ENCODE data around the gene TRPT1.
A peak's percentile ranks its signal among the peaks of the same experiment; 100 is the strongest.

TRPT1 gene, protein sequence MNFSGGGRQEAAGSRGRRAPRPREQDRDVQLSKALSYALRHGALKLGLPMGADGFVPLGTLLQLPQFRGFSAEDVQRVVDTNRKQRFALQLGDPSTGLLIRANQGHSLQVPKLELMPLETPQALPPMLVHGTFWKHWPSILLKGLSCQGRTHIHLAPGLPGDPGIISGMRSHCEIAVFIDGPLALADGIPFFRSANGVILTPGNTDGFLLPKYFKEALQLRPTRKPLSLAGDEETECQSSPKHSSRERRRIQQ

DNA sequence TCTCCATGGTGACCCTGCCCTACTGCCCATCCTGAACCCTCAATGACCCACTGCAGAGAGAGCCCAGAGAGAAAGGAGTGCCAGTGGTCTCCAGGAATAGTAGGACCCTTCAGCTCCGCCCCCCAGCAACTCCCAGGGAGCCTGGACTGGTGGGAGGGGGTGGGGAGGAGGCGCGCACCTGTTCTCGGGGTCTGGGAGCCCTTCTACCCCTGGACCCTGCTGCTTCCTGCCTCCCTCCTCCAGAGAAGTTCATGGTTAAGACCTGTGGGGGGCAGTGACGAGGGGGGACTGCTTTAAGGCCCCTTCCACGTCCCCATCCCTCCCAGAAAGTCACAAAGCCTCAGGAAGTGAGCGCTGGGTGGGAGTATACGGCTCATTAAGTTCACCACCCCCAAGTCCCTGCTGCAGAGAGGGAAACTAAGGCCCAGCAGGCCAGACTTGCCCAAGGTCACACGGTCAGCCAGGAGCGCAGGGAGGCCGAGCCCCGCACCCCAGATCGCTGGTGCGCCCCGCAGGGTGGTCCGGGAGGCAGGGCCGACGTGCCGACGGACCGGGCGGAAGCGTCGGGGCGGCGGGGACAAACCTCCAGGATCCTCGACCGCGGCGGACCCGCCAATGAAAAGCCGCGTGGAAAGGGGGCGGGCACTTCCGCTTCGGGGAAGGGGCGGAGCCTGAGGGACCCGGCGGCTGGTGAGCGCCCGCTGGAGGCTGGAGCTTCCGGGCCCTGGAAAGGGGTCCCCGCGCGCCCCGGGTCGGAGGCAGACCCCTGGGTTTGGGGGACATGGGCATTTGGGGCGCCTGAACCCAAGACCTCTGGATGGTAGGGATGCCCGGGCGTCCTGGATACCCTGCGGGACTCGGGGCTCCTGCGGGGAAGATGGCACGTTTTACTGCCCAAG, at the start of gene TRPT1, which contains the start of gene NUDT22:
TSS of gene TRPT1 (minus strand) at position 579 of the 899 bp plus-strand sequence. CDS start at position 253, 326 bp downstream.
TSS of gene NUDT22 (plus strand) at position 667 of the 899 bp plus-strand sequence. CDS start 379 bp downstream, outside the sequence.
- DNase-seq (ENCODE audit: low read depth in 2 of 2): peak; percentile 86 to 89

DNA sequence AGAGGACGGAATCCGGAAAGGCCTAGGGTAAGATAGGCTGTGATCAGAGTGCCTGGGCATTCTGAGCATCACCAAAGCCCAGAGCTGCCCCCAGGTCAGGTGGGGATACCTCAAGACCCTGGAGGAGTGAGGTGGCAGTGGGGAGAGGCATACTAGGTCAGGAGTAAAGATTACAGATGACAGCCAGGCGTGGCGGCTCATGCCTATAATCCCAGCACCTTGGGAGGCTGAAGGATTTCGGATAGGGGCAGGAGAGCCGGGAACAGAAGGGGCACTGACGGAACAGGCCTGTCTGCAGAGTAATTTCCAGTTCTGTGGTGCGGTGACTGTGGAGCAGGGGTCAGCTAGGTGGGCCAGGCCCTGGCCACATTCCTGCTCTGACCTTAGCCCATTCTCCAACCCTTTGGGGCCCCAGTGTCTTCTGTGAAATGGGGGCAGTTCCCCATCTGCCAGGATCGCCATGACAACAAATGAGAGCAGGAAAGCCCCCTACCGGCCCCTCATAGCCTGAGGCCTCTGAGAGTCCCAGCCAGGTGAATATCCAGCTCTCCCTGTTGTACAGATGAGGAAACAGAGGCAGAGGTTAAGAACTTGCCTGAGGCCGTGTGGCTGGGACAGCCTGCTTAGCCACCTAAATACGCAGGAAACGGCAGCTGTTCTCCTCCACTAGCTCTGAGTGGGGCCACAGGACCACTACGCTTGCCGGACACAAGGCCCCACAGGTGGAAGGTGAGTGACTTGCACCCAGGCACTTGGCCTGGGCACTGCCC, 49.2 kb upstream of the TRPT1 start:
- DNase-seq (ENCODE audit: low read depth in 2 of 2): no peak

DNA sequence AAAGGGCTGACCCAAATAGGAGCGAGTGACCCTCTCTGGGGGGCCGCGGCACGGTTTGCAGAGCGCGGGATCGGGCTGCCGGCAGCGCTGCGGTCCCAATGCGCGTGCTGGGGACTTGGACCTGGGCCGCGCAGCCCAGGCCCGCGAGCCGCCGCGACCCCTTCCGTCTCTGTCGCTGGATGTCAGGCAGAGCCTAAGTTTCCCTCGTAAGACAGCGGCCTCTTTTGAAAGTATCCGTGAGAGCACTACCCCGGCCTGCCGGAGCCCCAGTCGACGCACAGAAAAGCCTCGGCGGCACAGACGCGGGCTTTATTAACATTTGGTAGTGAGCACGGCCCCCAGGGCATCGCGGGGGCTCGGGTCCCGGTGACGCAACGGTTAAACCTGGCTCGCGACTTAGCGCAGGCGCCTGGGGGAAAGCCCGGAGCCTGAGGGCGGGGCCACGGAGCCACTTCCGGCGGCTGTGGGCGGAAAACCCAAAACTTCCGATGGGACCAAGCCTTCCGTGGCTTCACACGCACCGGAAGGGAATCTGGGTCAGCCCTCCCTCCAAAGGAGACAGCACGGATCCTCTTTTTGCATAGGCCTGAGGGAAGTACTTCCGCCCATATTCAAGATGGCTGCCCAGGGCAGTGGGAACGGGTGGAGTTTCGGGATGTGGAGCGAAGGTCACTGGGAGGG, 43.7 kb upstream of the TRPT1 start:
- peak; percentile 94 to 95 for DNase-seq (ENCODE audit: low read depth in 2 of 2)

DNA sequence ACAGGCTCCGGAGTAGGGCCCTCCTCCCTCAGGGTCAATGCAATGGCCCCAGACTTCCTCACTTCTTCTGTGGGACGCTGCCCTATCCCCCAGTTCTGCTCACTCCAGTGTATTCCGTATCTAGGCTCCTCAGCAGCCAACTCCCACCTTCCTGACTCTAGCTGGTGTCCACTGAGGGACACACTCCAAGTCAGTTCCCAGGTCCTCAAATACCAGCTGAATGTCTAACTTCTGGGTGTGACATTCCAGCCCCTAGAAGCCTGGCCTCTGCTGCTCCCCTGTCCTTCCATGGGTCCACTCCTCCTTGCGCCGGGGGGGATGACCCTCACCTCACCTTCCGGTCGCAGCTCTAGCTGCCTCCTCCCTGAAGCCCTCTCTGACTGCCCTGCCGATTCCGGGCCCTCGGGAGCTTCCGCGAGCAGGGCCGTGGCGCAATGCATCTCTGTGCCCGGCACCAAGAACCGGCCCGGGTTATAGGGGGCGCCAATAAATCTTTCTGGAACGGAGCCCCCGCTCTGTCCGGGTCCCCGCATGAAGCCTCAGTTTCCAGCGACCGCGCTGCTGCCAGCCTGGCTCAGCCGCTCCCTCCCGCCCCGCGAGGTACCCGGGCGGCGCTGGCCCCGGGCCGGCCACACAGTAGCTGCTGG, 43.0 kb upstream of the TRPT1 start:
- no peak for DNase-seq (ENCODE audit: low read depth in 2 of 2)

DNA sequence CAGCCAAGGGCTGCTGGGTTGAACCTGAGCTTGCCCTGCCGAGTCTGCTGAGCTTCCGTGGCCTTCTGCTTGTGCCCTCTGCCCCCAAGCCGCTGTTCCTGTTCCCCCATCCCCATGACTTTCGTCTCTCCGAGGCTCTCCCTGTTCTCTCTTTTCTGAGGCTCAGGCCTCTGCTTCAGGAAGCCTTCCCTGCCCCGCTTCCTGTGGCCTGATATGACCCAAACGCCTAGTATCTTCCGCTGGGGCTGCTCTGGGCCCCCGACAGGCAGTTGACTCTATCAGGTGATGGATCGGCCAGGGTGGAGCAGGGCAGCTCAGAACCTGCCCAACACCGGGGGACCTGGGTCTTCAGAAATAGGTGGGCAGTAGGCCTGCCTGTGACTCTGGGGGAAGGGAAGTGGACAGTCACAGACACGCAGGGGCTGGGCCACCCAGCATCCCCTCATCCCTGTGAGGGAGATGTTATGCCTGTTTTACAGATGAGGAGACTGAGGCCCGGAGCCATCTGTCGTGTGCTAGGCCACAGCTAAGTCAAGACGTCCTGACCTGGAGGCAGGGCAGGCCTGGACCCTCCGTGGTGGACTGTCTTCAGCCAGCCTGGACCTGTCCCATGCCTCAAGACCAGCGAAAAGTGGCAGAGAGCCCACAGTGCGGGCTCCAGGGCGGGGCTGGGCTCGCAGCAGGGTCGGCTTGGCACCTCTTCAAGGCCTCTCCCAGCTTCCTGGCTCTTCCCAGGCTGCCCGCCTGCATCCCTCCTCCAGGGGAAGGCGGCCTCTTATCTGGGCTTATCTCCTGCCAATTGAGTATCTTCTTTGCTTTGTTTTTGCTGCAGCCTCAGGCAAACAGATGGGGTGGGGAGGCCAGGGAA, 42.3 kb upstream of the TRPT1 start:
- DNase-seq (ENCODE audit: low read depth in 2 of 2): no peak

DNA sequence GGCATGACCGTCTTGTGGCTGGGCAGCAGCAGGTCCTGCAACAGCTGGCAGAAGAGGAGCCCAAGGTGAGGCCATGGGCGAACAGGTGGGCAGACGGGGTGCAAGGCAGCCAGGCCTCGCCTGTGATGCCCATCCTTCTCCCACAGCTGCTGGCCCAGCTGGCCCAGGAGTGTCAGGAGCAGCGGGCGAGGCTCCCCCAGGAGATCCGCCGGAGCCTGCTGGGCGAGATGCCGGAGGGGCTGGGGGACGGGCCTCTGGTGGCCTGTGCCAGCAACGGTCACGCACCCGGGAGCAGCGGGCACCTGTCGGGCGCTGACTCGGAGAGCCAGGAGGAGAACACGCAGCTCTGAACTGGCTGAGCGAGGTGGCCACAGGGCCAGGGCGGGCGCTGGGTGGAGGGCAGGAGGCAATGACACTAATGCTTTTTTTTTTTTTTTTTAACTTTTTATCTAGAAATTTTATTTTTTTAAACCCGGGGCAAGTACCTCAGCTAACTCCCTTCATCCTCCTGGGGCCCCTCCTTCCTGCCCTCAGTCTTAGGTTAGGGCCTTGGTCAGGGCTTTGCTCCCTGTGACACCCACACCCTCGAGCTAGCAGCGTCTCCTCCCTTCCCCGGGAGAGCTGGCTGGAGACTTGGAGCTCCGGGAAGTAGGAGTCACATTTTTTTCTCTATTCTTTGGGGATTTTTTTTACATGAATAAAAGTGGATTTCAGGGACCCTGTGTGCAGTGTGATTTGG, 41.4 kb upstream of the TRPT1 start:
- no peak for DNase-seq (ENCODE audit: low read depth in 2 of 2)

DNA sequence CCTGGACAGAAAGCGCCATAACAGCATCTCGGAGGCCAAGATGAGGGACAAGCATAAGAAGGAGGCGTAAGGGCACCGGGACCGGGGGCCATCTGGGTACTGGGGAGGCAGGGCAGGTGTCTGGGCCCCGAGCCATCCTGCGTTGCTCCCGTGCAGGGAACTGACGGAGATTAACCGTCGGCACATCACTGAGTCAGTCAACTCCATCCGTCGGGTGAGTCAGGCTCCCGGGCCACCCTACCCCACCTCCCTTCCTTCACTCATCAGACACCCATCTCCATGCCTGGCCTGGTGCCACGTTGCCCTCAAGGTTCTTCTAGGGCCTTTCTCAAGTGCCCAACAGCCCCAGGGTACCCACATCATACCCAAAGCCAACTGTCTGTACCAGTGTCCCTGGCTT, 40.4 kb upstream of the TRPT1 start:
- no peak for DNase-seq (ENCODE audit: low read depth in 2 of 2)

DNA sequence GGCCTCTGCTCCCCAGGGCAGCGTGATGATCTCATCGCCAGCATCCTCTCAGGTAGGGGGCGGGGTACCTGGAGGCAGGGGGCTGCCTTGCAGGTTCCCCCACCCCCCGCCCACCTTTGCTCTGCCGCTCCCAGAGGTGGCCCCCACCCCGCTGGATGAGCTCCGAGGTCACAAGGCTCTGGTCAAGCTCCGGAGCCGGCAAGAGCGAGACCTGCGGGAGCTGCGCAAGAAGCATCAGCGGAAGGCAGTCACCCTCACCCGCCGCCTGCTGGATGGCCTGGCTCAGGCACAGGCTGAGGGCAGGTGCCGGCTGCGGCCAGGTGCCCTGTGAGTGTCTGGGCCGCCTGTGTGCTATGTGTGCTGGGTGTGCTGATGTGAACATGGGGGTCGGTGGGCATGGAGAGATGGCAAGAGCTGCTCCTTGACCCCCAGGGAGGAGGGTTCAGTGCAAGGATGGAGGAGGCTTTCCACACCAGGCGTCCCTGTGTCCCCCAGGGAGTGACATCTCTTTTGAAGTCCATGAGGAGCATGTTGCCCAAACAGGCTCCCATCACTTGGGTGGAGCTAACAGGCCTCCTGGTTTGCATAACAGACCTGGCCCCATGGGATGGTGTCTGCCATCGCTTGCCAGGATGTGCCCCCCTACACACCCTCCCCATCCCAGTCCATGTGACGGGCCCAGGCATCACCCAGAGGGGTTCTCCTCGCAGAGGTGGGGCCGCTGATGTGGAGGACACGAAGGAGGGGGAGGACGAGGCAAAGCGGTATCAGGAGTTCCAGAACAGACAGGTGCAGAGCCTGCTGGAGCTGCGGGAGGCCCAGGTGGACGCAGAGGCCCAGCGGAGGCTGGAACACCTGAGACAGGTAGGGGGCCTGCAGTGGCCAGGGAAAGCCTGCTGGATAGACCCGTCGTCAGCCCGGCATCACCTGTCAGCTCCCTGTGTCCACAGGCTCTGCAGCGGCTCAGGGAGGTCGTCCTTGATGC, 39.5 kb upstream of the TRPT1 start:
- DNase-seq (ENCODE audit: low read depth in 2 of 2): no peak

DNA sequence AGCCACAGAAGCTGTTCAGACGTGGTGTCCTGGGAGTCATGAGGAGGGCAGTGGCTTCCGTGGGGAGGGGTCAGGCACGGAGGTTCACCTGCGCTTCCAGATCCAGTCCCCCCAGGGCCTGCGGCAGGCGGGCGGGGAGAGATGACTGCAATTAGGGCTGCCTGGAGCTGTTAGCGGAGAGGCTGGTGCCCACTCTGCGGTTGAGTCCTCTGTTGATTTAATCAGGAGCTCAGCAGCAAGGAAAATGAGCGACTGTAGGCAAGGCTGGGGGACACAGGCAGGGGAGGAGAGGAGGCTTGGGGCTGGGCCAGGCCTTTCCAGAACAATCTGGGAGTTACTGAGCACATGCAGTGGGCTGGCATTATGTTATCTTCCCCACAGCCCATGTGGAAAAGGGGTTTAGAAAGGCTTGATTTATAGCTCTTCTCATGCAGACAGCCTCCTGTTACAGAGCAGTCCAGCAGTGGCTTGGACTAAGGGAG, 38.4 kb upstream of the TRPT1 start:
- no peak for DNase-seq (ENCODE audit: low read depth in 2 of 2)

DNA sequence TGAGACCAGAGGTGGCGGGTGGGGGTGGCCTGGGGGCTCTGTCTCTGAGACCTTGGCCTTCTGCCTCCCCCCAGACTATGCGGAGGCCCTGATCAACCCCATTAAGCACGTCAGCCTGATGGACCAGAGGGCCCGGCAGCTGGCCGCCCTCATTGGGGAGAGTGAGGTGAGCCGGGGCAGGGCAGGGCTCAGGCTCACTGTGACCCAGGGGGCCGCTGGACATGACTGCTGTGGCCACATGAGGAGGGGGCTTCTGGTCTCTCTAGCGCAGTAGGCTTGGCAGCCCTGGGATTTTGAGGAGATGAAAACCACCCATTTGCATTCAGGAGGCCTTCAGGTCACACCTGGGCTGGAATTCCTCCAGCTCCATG, 37.9 kb upstream of the TRPT1 start:
- no peak for DNase-seq (ENCODE audit: low read depth in 2 of 2)

DNA sequence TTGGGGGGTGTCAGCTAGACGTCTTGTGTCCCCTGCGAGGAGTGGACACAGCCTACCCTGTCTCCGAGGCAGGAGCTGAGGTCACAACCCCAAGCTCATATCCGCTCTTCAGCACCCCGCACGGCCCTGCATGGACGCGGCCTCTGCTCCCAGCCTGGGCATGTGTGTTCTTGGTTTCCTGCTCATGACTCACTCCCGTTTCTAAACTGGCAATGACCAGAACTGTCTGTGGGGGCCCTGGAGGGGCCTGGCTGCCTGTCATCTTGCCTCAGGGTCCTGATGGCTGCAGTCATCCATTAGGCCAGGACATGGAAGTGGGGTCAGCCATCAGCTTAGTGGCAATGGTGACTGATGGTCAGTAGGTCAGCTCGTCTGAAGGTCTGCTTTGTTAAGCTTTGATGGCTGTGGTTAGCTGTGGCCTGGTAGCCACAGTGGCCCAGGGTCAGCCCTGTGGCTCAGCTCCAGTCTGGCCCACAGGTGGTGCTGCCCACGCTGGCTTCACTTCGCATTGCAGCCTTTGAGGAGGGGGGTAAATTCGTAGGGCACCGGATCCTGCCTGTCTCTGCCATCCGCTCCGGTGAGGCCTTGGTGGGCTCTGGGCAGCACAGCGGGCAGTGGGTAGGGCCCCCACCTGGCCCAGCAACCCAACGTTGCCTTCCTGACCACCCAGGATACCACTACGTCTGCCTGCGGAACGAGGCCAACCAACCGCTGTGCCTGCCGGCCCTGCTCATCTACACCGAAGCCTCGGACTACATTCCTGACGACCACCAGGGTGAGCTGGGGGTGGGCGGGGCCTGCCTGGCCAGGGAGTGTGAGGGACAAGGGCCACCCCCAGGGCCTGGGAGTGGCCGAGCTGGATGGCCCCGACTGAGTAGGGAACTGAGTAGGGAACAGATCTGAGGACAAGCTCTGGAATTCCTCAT, 37.3 kb upstream of the TRPT1 start:
- DNase-seq (ENCODE audit: low read depth in 2 of 2): no peak

DNA sequence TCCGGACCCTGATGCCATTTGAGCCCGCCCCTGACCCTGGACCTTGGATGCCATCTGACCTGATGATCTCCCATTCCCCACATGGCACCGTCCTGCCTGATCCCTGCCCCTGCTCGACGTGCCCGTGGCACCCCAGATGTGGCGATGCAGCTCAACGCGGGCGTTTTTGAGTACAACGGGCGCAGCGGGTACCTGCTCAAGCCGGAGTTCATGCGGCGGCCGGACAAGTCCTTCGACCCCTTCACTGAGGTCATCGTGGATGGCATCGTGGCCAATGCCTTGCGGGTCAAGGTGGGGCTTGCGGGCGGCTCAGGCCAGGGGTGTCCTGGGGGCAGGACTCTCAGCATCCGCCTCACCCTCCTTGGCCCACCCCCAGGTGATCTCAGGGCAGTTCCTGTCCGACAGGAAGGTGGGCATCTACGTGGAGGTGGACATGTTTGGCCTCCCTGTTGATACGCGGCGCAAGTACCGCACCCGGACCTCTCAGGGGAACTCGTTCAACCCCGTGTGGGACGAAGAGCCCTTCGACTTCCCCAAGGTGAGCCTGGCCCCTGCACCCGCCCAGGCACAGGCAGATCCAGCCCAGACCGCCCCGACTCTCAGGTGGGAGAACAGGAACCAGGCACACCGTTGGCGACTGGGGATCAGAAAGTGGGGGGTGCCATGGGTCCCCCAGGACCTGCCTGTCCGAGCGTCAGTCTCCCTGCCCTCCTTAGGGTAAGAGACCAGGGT, 36.5 kb upstream of the TRPT1 start:
- DNase-seq (ENCODE audit: low read depth in 2 of 2): no peak

DNA sequence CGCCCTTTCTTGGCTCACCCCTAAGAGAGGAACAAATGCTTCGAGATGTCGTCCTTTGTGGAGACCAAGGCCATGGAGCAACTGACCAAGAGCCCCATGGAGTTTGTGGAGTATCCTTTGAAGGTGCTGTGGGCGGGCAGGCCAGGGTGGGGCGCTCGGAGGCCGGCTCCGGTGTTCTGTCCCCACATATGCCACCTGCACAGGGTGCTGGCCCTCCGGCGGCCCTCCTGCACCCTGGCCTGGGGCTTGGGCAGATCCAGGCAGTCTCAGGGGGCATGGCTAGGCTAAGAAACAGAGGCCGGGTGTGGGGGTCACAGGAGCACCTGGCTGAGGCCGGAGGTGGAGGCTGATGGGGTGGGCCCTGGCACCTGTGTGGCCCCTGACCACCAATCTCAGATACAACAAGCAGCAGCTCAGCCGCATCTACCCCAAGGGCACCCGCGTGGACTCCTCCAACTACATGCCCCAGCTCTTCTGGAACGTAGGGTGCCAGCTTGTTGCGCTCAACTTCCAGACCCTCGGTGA, 35.6 kb upstream of the TRPT1 start:
- DNase-seq (ENCODE audit: low read depth in 2 of 2): no peak

DNA sequence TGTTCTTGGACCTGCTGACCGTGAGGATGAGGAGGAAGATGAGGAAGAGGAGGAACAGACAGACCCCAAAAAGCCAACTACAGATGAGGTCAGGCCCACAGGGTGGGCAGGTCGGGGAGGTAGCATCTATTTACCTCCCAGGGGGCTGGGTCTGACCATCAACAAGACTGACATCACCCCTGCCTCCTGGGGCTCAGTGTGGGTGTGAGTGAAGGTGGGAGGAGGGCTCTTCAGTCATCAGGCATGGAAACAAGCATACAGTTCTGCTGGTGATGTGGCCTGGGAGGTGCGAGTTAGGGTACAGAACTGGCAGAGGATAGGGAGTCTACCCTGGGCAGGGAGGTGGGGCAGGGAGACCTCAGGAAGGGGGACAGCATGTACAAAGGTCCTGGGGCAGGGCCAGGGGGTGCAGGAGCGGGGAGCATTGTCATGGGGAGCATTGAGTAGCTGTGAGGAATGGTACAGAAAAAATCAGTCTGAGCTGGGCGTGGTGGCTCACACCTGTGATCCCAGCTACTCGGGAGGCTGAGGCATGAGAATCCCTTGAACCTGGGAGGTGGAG, 34.2 kb upstream of the TRPT1 start:
- no peak for DNase-seq (ENCODE audit: low read depth in 2 of 2)

DNA sequence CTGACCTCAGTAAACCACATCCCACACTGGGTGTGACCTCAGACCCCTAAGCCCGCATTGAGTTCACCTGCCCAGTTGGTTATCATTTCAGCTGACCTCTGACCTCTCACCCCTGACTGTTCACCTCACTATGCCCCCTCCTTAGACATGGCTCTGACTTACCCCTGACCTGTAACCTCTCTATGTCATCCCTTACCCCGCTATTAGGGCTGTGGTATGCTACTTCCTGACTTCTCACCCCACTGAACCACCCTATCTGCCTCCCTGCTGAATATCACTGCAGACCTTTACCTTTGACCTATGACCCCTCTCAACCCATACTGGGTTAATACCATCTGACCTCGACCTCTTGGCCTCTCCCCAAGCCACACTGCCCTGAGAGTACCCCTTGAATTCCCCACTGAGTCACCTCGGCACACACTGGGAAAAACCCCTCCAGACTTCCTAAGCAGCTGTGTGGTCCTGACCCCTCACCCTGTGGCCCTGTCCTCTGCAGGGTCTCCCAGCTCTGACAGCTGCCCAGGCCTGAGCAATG, 33.6 kb upstream of the TRPT1 start:
- no peak for DNase-seq (ENCODE audit: low read depth in 2 of 2)
